ENCODE results near the gene EYS.
"Not testable (repeated sequence)": the region's sequence is repeated elsewhere in the genome, so short reads cannot be mapped to it uniquely, and the experiment has no call there.

The EYS gene

DNA sequence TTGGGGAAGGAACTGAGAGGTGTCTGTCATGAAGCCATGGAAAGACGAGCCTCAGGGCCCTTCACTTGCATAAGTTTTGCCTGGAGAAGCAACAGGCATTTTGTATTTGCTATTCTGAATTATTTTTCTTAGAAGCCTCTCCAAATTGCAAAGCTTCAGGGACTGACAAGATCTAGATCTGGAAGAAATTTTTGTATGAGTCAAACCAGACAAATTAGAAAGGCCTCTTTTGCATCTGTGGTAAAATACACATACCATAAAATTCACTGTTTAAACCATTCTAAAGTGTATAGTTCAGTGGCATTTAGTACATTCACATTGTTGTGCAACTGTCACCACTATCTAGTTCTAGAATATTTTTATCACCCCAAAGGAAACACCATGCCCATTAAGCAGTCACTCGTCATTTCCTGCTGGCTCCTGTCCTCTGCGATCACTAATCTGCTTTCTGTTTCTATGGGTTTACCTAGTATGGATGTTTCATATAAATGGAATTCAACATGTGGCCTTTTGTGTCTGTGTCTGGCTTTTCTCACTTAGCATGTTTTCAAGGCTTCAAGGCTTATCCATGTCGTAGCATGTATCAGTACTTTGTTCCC, 1802.3 kb downstream of the EYS start:
- no peak for DNase-seq (ENCODE audit: low spot score)

DNA sequence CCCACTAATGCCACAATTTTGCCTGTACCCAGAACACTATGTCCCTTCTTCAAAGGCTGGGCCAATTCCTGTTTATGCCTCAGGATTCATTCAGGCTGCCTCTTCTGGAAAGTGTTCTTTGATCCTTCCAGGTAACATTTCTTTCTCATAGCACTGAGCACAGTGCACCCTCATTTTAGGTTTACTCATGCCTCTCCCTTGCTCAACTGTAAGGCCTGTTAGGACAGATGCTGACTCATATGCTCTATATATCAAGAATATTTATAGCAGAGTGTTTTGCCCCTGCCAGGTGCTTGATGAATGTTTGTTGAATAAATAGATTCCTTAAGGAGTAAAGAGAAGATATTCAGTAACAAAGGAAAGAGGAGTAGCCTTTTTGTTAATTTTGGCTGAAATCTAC, 1807.5 kb downstream of the EYS start:
- DNase-seq (ENCODE audit: low spot score) = no peak

DNA sequence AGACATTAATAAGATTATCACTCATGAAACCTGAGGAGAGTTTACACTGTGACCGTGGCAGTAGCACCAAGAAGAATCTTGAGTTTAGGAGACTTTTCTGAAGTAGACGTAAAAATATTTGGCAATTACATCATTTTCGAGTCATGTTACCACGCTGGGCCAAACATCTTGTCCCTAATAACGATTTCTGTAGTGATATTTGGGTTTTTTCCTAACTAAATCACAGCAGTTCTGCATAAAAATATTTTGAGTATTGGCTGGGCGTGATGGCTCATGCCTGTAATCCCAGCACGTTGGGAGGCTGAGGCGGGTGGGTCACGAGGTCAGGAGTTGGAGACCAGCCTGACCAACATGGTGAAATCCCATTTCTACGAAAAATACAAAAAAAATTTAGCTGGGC, 1809.1 kb downstream of the EYS start:
- no peak for DNase-seq (ENCODE audit: low spot score)

DNA sequence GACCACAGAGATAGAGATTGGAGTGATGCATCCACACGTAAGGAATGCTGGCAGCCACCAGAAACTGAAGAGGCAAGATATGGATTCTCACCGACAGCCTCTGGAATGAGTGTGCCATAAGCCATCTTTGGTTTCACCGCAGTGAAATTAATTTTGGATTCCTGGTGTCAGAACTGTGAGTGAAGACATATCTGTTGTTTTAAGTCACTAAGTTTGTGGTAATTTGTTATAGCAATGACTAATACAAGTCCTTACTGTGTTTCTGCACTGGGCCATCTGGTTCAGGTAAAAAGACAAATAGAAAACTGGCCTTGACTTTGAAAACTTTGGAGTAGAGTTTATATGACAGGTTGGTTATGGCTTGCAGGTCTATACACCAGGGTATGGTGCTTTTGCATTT, 1809.6 kb downstream of the EYS start:
- DNase-seq (ENCODE audit: low spot score) = no peak

DNA sequence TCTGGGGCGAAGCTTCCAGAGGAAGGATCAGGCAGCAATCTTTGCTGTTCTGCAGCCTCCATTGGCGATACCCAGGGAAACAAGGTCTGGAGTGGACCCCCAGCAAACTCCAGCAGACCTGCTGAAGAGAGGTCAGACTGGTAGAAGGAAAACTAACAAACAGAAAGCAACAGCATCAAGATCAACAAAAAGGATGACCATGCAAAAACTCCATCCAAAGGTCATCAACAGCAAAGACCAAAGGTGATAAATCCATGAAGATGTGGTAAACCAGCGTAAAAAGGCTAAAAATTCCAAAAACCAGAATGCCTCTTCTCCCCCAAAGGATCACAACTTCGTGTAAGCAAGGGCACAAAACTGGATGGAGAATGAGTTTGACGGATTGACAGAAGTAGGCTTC, 1818.6 kb downstream of the EYS start:
- DNase-seq (ENCODE audit: low spot score) = no peak

GRCh38 chr6:63887804-63888203, 1819.2 kb downstream of the EYS start:
- DNase-seq (ENCODE audit: low spot score) = not testable (repeated sequence)

DNA sequence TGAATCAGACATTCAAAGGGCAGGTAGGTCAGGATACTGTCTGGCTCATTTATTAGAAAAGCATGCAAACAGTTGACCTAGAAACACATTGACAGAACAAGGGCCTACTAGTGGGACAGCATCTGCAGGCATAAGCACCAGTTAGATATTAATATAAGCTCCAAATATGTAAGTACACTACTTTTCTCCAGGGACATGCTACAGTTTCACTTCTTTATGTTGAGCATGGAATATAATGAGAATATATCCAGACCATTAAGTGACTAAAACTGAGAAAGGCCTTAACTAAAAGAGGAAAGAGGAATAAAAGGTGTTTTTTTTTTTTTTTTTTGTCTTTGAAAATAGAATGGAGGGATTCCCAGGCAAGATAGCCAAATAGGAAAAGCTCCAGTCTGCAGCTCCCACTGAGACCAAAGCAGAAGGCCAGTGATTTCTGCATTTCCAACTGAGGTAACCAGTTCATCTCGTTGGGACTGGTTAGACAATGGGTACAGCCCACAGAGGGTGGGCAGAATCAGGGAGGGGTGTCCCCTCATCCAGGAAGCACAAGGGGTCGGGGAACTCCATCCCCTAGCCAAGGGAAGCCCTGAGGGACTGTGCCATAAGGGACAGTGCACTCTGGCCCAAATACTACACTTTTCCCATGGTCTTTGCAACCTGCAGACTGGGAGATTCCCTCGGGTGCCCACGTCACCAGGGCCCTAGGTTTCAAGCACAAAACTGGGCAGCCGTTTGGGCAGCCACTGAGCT, 1819.8 kb downstream of the EYS start:
- no peak for DNase-seq (ENCODE audit: low spot score)

DNA sequence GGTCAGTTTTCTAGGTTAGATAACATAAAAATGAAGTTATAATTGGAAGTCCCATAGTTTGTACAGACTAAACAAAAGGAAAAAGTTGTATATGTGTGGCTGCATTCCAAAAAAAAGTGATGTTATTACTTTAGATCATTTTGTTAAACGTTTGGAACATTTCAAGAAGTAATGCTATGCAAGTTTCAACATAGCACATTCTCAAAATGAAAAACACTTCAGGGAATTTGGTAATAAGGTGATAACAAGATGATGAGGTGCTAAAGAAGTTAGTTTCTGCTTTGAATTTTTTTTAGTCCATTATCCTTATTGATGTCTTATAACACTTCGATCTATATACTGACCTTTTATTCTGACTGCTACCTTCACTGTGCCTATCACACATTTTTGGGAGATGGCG, 1820.7 kb downstream of the EYS start:
- no peak for DNase-seq (ENCODE audit: low spot score)

- no peak for DNase-seq (ENCODE audit: low spot score)
These were observed 1823.4 kb downstream of the EYS start for GRCh38 chr6:63883597-63883996.

- no peak for DNase-seq (ENCODE audit: low spot score)
These were observed 1824.8 kb downstream of the EYS start for GRCh38 chr6:63882208-63882607.

DNA sequence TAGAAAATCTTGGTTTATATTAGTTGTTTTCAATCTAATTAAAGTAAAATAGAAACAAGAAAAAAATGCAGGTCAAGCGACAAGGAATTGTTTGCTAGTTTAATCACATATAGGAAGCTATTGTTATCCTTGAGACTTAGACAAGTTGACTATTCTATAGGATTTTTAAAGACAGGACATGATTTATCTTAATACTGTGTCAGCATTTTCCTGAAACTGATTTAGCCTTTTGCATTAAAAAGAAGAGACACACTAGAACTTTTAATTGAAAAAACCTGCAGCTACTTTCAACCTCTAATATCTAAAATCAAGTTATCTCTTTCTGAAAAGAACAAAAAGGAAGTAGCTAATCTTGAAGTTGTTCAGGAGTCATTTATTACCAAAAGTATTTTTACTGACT, 1825.2 kb downstream of the EYS start:
- no peak for DNase-seq (ENCODE audit: low spot score)

GRCh38 chr6:63872233-63872632, 1834.8 kb downstream of the EYS start:
- DNase-seq (ENCODE audit: low spot score) = no peak

- no peak for DNase-seq (ENCODE audit: low spot score)
These were observed 1838.7 kb downstream of the EYS start for GRCh38 chr6:63868351-63868750.

DNA sequence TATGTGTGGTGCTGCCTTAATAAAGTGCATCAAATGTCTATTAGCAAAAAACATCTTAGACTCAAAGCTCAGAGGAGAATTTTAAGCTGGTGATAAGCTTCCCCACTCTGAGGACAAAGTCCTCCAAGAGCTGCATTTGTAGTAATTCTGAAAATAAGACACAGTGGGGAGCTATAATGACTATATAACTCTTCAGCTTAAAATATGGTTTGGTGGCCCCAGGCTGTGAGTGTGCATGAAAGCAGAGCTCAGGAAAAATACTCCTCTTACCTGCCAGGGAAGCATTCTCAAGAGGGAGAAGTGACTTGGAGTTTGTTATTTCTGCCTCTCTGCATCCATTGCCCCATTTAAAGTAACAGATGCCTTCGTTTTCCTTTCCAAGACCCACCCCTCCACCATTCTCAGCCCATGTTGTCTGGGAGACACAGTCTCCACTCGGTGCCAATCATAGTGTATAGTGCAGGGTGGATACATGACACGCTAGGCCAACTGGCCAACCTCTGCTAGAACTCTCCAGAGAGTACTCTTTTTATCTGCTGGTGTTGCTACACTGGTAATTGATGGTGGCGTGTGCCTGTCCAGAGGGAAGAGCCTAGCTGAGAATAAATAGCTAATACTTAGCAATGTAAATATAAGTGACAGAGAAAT, 1842.2 kb downstream of the EYS start:
- DNase-seq (ENCODE audit: low spot score) = no peak

DNA sequence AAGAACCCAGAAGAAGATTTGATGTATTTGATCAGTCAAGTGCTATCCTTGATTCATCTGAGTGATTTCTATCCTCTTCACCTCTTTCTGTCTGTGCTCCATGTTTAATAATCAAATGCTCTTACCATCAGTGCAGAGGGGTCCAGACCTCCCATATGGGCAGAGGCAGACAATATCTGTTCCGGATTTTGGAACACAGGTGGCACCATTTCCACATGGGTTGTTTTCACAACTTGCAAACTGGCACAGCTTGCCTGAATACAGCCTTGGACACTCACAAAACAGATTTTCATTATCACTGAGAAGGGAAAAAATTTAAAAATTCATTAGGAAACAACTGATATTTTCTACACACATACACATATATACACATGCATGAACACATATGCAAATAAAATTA, 1843.0 kb downstream of the EYS start:
- DNase-seq (ENCODE audit: low spot score) = no peak

- DNase-seq (ENCODE audit: low spot score) = no peak
These were observed 1844.4 kb downstream of the EYS start for GRCh38 chr6:63862486-63863198.

- no peak for DNase-seq (ENCODE audit: low spot score)
These were observed 1847.5 kb downstream of the EYS start for GRCh38 chr6:63859528-63859927.

- DNase-seq (ENCODE audit: low spot score) = no peak
These were observed 1848.3 kb downstream of the EYS start for GRCh38 chr6:63858691-63859090.

GRCh38 chr6:63856271-63856670, 1850.8 kb downstream of the EYS start:
- DNase-seq (ENCODE audit: low spot score) = peak; percentile 6

GRCh38 chr6:63844287-63844686, 1862.7 kb downstream of the EYS start:
- DNase-seq (ENCODE audit: low spot score) = no peak

DNA sequence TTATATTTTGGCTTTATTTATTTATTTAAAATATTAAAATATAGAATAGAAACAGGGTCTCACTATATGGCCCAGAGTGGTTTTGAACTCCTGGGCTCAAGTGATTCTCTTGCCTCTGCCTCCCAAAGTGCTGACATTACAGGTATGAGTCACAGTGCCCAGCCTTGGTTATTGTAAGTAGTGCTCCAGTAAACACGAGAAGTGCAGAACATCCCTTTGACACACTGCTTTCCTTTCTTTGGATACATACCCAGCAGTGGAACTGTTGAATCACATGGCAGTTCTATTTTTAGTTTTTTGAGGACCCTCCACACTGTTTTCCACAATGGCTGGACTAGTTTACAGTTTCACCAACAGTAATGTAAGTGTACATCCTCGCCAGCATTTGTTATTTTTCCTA, 1867.5 kb downstream of the EYS start:
- DNase-seq (ENCODE audit: low spot score) = no peak

- DNase-seq (ENCODE audit: low spot score) = not testable (repeated sequence)
These were observed 1878.3 kb downstream of the EYS start for GRCh38 chr6:63828678-63829077.

- DNase-seq (ENCODE audit: low spot score) = no peak
These were observed 1882.3 kb downstream of the EYS start for GRCh38 chr6:63824722-63825121.

Data from Ammon's horn (tissue), 1 donor.